ENCODE measurements around the gene DENND4A.

The DENND4A gene

DNA sequence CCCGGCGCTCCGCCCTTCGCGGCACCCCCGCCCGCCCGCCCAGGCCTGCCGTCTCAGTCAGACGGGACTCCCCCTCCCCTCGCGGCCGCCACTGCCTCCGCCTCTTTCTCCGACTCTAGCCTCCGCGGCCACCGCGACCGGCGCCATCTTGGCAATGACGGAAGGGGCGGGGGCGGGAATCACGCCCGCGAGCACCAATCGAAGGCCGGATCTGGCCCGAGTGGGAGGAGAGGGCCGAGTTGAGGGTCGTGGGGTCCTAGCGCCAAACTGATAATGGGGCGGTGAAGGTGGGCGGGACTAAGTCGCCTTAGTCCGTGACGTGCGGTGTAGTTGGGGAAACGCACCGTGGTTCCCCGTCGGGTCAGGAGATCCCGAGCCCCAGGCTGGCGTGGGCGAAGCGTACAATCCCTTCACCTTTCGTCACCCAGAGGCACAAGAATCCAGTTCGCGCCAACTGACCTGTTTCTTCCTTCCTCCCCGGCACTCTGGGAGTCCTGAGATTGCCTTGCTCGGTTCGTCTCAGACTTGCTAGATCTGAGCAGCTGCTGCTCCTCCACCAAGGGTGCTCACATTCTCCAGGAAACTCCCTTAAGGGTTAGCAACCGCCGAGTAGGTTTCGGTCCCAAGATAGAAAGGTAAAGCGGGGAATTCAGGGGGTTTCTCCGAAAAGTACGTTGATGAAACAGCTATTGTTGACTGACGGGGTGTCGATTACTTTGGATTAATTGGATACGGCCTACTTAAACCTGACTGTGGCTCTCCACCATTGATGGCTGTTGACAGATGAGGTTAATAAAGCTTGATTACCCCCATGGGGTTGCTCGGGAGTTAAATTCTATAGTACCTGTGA, at the start of gene DENND4A:
Gene DENND4A, minus strand, starts transcription at position 156 of the 850 bp plus-strand sequence. CDS start 35,843 bp downstream, outside the sequence.
- DNase-seq (ENCODE audit: low read depth) = peak; percentile 94

- no peak for DNase-seq (ENCODE audit: low read depth)
Measured at GRCh38 chr15:65841121-65841930, 49.2 kb upstream of the DENND4A start.

GRCh38 chr15:65839985-65840384, 47.9 kb upstream of the DENND4A start:
- no peak for DNase-seq (ENCODE audit: low read depth)

DNA sequence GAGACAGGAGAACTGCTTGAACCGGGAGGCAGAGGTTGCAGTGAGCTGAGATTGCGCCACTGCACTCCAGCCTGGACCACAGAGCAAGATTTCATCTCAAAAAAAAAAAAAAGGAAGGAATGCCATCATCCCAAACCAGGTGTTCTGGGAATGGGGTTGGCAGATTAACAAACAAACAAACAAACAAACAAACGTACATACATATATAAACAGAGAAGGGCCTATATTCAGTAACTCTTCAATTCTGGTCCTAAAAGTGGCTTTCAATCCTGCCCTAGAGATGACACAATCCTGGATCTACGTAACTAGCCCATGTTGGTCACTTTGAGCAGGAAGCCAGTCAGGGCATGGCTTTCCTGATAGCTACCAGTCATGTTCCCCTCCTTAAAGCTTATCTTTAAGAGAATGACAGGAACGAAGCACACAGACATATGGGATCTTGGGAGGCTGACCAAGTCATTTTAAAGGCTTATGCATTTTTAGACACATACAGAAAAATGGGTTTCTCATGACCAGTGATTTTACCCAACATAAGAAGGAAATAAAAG, 47.3 kb upstream of the DENND4A start:
- DNase-seq (ENCODE audit: low read depth) = no peak

- DNase-seq (ENCODE audit: low read depth) = no peak
Measured at GRCh38 chr15:65837301-65838294, 45.5 kb upstream of the DENND4A start.

- DNase-seq (ENCODE audit: low read depth) = no peak
Measured at GRCh38 chr15:65836665-65837064, 44.6 kb upstream of the DENND4A start.

DNA sequence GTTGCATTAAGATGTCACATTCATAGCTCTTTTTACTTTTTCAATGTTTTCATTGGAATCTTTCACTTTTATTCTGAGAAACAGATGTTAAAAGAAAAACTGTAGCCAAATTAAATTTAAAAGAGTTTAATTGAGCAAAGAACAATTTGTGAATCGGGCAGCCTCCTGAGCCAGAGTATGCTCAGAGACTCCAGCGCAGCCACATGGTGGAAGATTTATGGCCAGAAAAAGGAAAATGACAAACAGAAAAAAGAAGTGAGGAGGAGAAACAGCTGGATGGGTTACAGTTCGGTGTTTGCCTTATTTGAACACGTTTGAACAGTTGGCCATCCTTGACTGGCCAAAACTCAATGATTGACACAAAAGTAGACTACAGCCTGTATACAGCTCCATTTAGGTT, 43.4 kb upstream of the DENND4A start:
- no peak for DNase-seq (ENCODE audit: low read depth)

GRCh38 chr15:65834603-65835282, 42.6 kb upstream of the DENND4A start:
- no peak for DNase-seq (ENCODE audit: low read depth)

GRCh38 chr15:65833501-65834205, 41.6 kb upstream of the DENND4A start:
- DNase-seq (ENCODE audit: low read depth) = no peak

- peak; percentile 12 for DNase-seq (ENCODE audit: low read depth)
Measured at GRCh38 chr15:65832549-65833364, 40.7 kb upstream of the DENND4A start.

DNA sequence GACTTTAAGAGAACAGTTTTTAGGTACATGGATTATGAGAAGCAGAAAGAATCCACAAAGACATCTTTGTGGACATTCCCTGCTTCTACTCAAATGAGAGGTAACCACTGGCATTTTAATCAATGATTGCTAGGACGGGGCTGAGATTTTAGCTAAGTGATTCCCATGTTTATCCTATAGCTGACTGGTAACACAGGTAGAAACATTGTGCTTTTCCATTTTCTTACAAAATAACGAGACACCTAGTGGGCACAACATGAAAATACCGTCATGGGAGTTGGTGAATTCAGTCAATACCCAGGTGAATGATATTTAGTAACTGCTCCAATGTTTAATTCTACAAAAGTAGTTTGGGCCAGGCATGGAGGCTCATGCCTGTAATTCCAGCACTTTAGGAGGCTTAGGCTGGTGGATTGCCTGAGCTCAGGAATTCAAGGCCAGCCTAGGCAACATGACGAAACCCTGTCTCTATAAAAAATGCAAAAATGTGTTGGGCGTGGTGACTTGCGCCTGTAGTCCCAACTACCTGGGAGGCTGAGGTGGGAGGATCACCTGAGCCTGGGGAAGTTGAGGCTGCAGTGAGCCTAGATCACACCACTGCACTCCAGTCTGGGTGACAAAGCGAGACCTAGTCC, 37.2 kb upstream of the DENND4A start:
- DNase-seq (ENCODE audit: low read depth) = no peak

GRCh38 chr15:65828585-65828984, 36.5 kb upstream of the DENND4A start:
- no peak for DNase-seq (ENCODE audit: low read depth)

DNA sequence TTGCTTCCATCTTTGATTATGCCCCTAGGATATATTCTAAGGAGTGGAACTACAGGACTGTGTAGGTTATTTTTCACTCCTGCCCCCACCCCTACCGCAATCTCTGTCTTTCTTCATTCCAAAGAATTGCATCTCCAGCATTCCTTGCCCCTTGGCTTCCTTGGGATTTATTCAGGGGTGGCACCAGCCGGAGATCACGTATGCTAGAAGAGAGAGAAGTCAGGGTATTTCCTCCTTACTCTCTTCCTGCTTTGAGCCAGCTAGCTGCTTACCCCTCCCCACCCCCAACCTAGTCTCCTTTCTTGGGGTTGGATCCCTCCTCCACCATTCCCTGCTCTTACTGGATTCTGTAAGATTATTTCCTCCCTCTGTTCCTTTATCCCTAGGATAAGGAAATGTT, 35.0 kb upstream of the DENND4A start:
- no peak for DNase-seq (ENCODE audit: low read depth)

GRCh38 chr15:65824941-65825544, 33.0 kb upstream of the DENND4A start:
- no peak for DNase-seq (ENCODE audit: low read depth)

GRCh38 chr15:65824031-65824743, 32.1 kb upstream of the DENND4A start:
- DNase-seq (ENCODE audit: low read depth) = no peak

- DNase-seq (ENCODE audit: low read depth) = no peak
Measured at GRCh38 chr15:65822316-65822715, 30.2 kb upstream of the DENND4A start.

DNA sequence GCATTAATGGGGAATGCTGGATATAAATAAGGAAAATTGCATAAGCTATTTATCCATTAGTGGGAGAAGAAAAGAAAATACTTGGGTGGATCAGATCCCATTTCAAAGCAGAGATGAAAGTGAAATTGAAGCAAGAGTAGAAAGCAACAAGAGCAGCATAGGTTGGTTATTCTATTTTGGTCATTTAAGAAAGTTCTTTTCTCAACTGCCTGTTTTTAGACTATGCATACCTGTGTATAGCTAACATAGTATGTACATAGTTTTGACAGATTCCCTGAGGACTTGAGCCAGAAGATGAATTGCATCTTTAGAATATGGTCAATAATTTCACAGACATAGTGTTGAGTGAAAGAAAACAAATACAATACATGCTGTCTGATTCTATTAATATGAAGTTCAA, 29.0 kb upstream of the DENND4A start:
- no peak for DNase-seq (ENCODE audit: low read depth)

GRCh38 chr15:65819563-65819960, 27.5 kb upstream of the DENND4A start:
- no peak for DNase-seq (ENCODE audit: low read depth)

Data from stimulated activated CD8-positive, alpha-beta memory T cell treated with anti-CD3 and anti-CD28 coated beads, Interleukin-7, amount 100 ng/mL, for 24 hours (primary cell).